Testis (tissue), 3 donors: ENCODE data around the gene AATK. TPM values are rescaled to one million over a fixed set of nuclear protein-coding genes. Genes with fewer than 3 reads are reported as not detected.
A peak's percentile ranks its signal among the peaks of the same experiment; 100 is the strongest.
"Not testable (repeated sequence)": the region's sequence is repeated elsewhere in the genome, so short reads cannot be mapped to it uniquely, and the experiment has no call there.

Experiments used
- DNase-seq: peaks from one replicate; pipeline ENCODE4 v3.0.0-alpha.2; 2019
- H3K27ac ChIP-seq, 2 donors: fragments of 200-600 bp; sonication (generic); one replicate each; pipeline ENCODE4 v1.5.1; 2019
- H3K27me3 ChIP-seq: fragments of 200-600 bp; sonication (generic); one replicate; pipeline ENCODE4 v1.5.1; 2019
- H3K36me3 ChIP-seq: fragments of 200-600 bp; sonication (generic); one replicate; pipeline ENCODE4 v1.5.1; 2017; ENCODE audit warnings: low read depth; ENCODE audit errors: missing control alignments
- H3K4me1 ChIP-seq: fragments of 200-600 bp; sonication (generic); one replicate; pipeline ENCODE4 v1.5.1; 2019
- H3K4me3 ChIP-seq, 2 donors: fragments of 200-600 bp; sonication (generic); one replicate each; pipeline ENCODE4 v1.5.1; 2017 to 2019
- H3K9me3 ChIP-seq: fragments of 200-600 bp; sonication (generic); one replicate; pipeline ENCODE4 v1.5.1; 2017
- POLR2A ChIP-seq: fragments of 450-650 bp; IDR thresholded peaks from one replicate; pipeline ENCODE4 v1.6.1; 2017; ENCODE audit warnings: antibody characterized with exemption, mild to moderate bottlenecking, moderate library complexity
- WGBS, 2 donors: methylation state at CpG; one replicate each; pipeline ENCODE4 v1.1.5; 2018; 5-methylcytosine and 5-hydroxymethylcytosine counted together
- intact Hi-C: fragments of 100-400 bp; cut with DNase I; formaldehyde crosslinking; loops from one replicate; pipeline ENCODE4 v1.15.1; 2023; ENCODE audit warnings: low total_unique reads
- polyA plus RNA-seq: library from polyadenylated mRNA; stranded (reverse); fragments of 350-450 nt; fragmentation: Illumina TruSeq; extraction: RNeasy Lipid Tissue Mini Kit (QIAGEN cat#74804); gene quantifications from one replicate; pipeline ENCODE4 v1.2.3, GENCODE V29; 2014; ENCODE audit warnings: low read depth, low replicate concordance; ENCODE audit not compliant: insufficient read depth
- total RNA-seq, 2 donors: library from RNA; depleted of rRNA; stranded (reverse); fragments of >200 nt; gene quantifications; one replicate each; pipeline ENCODE4 v1.2.3, GENCODE V29; 2016
- TF ChIP-seq, protein P1 (sequence below), 3 experiments: fragments of 450-650 bp in 2 of 3; fragments of 200-600 bp in 1 of 3; sonication (generic) in 1 of 3; IDR thresholded peaks; one replicate each; pipeline ENCODE4 v1.5.1; 2016 to 2019; ENCODE audit warnings: antibody characterized with exemption in 3 of 3, mild to moderate bottlenecking in 2 of 3, moderate library complexity in 1 of 3

AATK gene
- total and polyA plus RNA-seq, 3 donors from 2014 or later, result 3.5 to 5.6 (median 3.8) TPM

GRCh38 chr17:81147701-81148100 lies 18.3 kb downstream of the AATK start:
- WGBS, 2 donors, result 80 to 92% methylated on average over 10 of the region's 10 CpGs

DNA sequence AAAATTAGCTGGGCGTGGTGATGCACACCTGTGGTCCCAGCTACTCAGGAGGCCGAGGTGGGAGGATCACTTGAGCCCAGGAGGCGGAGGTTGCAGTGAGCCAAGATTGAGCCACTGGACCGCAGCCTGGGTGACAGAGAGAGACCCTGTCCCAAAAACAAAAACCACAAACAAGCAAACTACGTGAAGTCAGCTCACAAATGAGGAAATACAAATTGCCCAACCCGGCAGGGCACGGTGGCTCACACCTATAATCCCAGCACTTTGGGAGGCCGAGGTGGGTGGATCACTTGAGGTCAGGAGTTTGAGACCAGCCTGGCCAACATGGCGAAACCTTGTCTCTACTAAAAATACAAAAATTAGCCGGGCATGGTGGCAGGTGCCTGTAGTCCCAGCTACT lies 19.8 kb downstream of the AATK start:
- H3K9me3 ChIP-seq, DNase-seq, H3K27ac ChIP-seq, H3K27me3 ChIP-seq, H3K36me3 ChIP-seq, intact Hi-C loops, H3K4me3 ChIP-seq: not testable (repeated sequence)
- H3K4me1 ChIP-seq, result peaks cover 11% of the 10 kb centered on the region
- WGBS, 2 donors, result 76 to 85% methylated on average over 10 of the region's 10 CpGs

More at GRCh38 chr17:81147701-81148100, 18.3 kb downstream of the AATK start:
- DNase-seq, result no peak
- H3K4me3 ChIP-seq, result no peak overlapping the region
- no peak overlapping the region for H3K27ac ChIP-seq
- peaks cover 8% of the 10 kb centered on the region for H3K4me1 ChIP-seq
- H3K27me3 ChIP-seq, result no peaks in the 10 kb centered on the region
- intact Hi-C loops, result no loop called here
- H3K36me3 ChIP-seq, result no peaks in the 10 kb centered on the region
- TF ChIP-seq, protein P1, sequence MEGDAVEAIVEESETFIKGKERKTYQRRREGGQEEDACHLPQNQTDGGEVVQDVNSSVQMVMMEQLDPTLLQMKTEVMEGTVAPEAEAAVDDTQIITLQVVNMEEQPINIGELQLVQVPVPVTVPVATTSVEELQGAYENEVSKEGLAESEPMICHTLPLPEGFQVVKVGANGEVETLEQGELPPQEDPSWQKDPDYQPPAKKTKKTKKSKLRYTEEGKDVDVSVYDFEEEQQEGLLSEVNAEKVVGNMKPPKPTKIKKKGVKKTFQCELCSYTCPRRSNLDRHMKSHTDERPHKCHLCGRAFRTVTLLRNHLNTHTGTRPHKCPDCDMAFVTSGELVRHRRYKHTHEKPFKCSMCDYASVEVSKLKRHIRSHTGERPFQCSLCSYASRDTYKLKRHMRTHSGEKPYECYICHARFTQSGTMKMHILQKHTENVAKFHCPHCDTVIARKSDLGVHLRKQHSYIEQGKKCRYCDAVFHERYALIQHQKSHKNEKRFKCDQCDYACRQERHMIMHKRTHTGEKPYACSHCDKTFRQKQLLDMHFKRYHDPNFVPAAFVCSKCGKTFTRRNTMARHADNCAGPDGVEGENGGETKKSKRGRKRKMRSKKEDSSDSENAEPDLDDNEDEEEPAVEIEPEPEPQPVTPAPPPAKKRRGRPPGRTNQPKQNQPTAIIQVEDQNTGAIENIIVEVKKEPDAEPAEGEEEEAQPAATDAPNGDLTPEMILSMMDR (IDR thresholded peaks at IDR 0.05), result no peak
- TF ChIP-seq POLR2A, result no peak
- no peaks in the 10 kb centered on the region for H3K9me3 ChIP-seq

DNA sequence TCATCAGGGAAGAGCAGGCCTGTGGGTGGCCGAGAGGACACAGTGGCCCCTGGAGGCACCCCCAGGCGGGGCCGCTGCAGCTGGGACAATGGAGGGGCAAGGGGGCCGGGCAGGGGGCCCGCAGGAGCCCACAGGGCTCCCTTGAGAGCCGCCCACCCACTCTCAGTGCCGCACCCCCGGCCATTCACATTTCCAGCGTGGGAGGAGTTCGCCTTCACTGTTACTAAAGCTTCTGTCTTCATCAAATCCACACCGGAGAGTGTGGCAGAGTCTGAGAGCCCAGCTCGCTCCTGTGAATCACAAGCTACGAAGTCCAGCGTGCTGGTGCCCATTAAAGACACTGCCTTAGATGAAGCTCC lies 21.6 kb downstream of the AATK start:
- intact Hi-C loops, result no loop called here
- no peaks in the 10 kb centered on the region for H3K9me3 ChIP-seq
- no peaks in the 10 kb centered on the region for H3K36me3 ChIP-seq
- no peaks in the 10 kb centered on the region for H3K27me3 ChIP-seq
- no peak overlapping the region for H3K27ac ChIP-seq
- H3K4me3 ChIP-seq, result no peak overlapping the region
- no peak for DNase-seq
- 73 to 83% methylated on average over 4 to 14 of the region's 14 CpGs for WGBS, 2 donors
- TF ChIP-seq, protein P1 (IDR thresholded peaks at IDR 0.05), result no peak
- no peak for TF ChIP-seq POLR2A
- H3K4me1 ChIP-seq, result peaks cover 11% of the 10 kb centered on the region

DNA sequence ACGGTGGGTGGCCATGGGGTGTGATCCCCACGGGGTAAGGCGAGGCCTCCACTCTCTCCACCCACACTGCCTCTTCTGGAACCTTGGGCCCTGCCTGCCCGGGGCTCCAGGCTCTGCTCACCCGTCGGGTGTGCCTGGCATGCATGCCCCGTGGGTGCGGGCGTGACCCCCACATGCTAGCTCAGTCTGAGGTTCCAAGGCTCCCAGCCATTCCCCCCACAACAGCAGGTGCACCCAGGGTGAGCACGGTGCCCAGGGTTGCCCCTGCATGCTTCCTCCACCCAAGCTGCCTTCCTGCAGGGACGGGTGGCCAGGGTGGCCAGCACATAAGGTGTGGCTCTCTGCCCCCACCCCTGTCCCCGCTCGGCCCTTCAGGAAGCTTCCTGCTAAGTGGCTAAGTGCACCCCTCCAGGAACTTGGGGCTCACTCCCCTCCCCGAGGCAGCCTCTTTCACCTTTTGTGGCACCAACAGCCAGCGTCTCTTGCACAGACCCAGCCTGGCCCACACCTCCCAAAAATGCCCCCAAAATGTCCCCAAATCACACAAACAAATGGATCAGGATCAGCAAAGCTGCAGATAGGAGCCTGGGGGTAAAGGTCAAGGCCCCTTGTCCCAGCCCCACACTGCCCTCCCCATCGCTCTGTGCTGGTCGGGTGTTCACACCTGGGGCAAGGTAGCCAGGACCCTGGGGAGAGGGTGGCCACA lies 22.2 kb downstream of the AATK start:
- no peak overlapping the region for H3K4me3 ChIP-seq
- no peak overlapping the region for H3K27ac ChIP-seq
- WGBS, 2 donors, result 93 to 94% methylated on average over 5 to 17 of the region's 17 CpGs
- no peaks in the 10 kb centered on the region for H3K27me3 ChIP-seq
- no peak for DNase-seq
- TF ChIP-seq POLR2A, result no peak
- H3K4me1 ChIP-seq, result peaks cover 11% of the 10 kb centered on the region
- intact Hi-C loops, result no loop called here
- H3K36me3 ChIP-seq, result no peaks in the 10 kb centered on the region
- H3K9me3 ChIP-seq, result no peaks in the 10 kb centered on the region

DNA sequence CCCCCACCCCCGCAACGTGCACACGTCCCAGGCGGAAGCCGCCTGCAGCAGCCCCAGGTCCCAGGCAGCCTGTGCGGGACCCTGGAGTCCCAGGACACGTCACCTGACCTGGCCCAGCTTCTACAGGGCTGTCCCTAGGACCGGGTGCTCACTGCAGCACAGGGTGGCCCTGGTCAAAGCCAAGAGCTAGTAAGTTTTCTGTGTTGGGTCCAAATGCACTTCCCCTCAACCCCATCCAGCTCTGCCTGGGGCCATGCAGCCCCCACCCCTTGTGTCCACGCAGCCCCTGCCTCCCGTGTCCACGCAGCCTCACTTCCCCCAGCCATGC lies 22.9 kb downstream of the AATK start:
- Histone ChIP-seq H3K9me3 (no peaks in the 10 kb centered on the region), H3K27ac (peak overlapping the region in 1 of 2 donors; percentile 71), H3K4me1 (peaks cover 11% of the 10 kb centered on the region), H3K4me3 (no peak overlapping the region), H3K27me3 (no peaks in the 10 kb centered on the region), H3K36me3 (no peaks in the 10 kb centered on the region)
- TF ChIP-seq, protein P1 (IDR thresholded peaks at IDR 0.05), result no peak
- no peak for TF ChIP-seq POLR2A
- intact Hi-C loops, result no loop called here
- DNase-seq, result peak; percentile 30
- WGBS, 2 donors, result 56% methylated on average over 11 of the region's 11 CpGs; no CpG with 5 or more reads in 1 of the 2 donors
